ENCODE data around the gene TGM1. TPM values are rescaled to one million over a fixed set of nuclear protein-coding genes. Genes with fewer than 3 reads are reported as not detected.
"Not testable (repeated sequence)": the region's sequence is repeated elsewhere in the genome, so short reads cannot be mapped to it uniquely, and the experiment has no call there.

Gene TGM1
- total RNA-seq, 4 donors from 2014 or later, result 0.20 TPM; not detected in 3

- H3K4me1 ChIP-seq, result peaks cover 2% of the 10 kb centered on the region in 2 donors
- no peak overlapping the region for H3K4me3 ChIP-seq
- H3K27me3 ChIP-seq, result no peaks in the 10 kb centered on the region
- intact Hi-C loops (cut with DNase I; ENCODE audit: low total_unique reads) (no loop called here), in situ Hi-C loops (cut with MboI; ENCODE audit: low sequenced_read_pairs in 4 of 4) (no loop called here)
- DNase-seq (no peak), ATAC-seq (no peak)
- no peaks in the 10 kb centered on the region for H3K9me3 ChIP-seq
- H3K27ac ChIP-seq, result no peak overlapping the region
- H3K36me3 ChIP-seq, result peaks cover 5 to 57% of the 10 kb centered on the region in 2 donors
- TF ChIP-seq, protein P1, sequence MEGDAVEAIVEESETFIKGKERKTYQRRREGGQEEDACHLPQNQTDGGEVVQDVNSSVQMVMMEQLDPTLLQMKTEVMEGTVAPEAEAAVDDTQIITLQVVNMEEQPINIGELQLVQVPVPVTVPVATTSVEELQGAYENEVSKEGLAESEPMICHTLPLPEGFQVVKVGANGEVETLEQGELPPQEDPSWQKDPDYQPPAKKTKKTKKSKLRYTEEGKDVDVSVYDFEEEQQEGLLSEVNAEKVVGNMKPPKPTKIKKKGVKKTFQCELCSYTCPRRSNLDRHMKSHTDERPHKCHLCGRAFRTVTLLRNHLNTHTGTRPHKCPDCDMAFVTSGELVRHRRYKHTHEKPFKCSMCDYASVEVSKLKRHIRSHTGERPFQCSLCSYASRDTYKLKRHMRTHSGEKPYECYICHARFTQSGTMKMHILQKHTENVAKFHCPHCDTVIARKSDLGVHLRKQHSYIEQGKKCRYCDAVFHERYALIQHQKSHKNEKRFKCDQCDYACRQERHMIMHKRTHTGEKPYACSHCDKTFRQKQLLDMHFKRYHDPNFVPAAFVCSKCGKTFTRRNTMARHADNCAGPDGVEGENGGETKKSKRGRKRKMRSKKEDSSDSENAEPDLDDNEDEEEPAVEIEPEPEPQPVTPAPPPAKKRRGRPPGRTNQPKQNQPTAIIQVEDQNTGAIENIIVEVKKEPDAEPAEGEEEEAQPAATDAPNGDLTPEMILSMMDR (IDR thresholded peaks at IDR 0.05 in 4 of 5, conservative IDR thresholded peaks at IDR 0.05 in 1 of 5), result no peak
- TF ChIP-seq POLR2A (IDR thresholded peaks at IDR 0.05), result no peak
Measured at GRCh38 chr14:24207104-24207551, 55.8 kb downstream of the TGM1 start.

DNA sequence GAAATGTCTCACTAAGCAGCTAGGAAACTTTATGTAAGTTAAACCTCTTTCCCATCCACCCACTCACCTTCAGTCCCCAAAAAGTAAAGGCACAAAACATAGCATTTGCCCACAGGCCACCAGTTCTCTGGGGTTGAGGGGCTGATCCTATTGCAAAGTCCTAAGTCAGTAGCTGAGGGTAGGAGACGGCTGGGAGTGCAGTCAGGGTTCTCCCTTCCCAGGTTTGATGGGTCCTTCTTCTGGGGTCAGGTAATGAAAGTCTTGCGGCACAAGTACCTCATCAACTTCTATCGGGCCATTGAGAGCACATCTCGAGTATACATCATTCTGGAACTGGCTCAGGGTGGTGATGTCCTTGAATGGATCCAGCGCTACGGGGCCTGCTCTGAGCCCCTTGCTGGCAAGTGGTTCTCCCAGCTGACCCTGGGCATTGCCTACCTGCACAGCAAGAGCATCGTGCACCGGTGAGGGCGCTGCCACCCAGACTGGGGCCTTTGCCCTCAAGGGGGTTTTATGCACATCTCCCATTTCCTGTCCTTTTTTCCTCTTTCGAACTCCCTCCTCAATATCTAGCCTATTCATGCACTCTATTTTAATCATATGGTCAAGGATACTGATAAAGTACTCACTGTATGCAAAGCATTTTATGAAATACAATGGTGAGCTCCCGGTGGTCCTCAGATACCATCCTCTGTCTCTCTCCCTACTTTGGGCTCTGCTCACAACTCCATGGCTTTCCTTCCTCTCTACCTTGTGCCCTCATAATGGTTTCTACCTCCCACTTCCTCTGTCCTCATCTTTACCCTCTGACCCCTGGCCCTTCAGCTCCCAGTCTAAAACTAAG is 56.5 kb downstream of the TGM1 start:
- TF ChIP-seq, protein P1 (IDR thresholded peaks at IDR 0.05 in 4 of 5, conservative IDR thresholded peaks at IDR 0.05 in 1 of 5), result no peak
- TF ChIP-seq POLR2A (IDR thresholded peaks at IDR 0.05), result no peak
- Histone ChIP-seq H3K27me3 (no peaks in the 10 kb centered on the region), H3K4me3 (no peak overlapping the region), H3K36me3 (peaks cover 5 to 55% of the 10 kb centered on the region in 2 donors), H3K9me3 (no peaks in the 10 kb centered on the region), H3K27ac (no peak overlapping the region), H3K4me1 (no peaks in the 10 kb centered on the region)
- intact Hi-C loops (cut with DNase I; ENCODE audit: low total_unique reads), result no loop called here
- in situ Hi-C loops (cut with MboI; ENCODE audit: low sequenced_read_pairs in 4 of 4), result no loop called here
- no peak for ATAC-seq
- no peak for DNase-seq

DNA sequence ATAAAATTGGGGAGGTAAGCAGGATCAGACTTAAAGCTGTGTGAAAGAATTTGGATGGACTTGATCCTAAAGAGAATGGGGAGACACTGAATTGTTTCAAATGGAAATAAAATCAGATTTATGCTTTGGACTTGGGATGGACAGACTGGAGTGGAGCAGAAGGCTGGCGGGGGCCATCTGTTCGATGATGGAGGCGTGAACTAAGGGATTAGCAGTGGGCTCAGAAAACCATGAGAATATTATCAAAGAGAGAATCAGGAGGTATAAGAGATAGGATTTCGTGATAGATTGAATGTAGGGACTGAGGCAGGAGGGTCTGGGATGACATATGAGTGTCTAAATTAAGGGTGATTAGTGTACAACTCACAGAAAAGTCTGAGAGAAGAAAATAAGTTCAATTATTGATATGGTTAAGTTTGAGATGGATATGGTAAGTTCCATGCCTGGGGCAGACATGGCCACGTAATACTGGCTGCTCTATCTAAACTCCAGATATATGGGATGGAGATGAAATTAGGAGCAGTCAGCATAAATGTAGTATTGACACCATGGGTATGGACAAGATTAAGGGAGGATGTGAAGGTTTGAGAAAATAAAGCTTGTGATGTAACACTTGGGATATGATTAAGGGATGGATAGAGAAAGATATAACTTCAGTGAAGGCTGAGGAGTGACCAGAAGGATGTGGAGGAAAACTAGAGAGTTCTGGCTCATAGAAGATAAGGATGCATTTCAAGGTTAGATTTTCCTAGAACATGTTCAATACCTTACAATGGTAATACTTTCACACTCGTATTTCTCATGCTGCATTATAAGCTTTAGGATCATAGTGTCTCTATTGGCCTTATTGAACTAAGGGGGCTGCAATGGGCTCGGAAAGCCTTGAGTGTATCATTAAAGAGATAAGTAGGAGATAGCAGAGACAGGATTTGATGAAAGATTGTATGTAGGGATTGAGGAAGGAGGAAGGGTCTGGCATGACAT is 58.5 kb downstream of the TGM1 start:
- Histone ChIP-seq H3K27me3 (no peaks in the 10 kb centered on the region), H3K9me3 (no peaks in the 10 kb centered on the region), H3K4me3 (no peak overlapping the region), H3K27ac (no peak overlapping the region), H3K36me3 (peaks cover 5 to 35% of the 10 kb centered on the region in 2 donors), H3K4me1 (no peaks in the 10 kb centered on the region)
- DNase-seq (no peak), ATAC-seq (no peak)
- intact Hi-C loops (cut with DNase I; ENCODE audit: low total_unique reads) (no loop called here), in situ Hi-C loops (cut with MboI; ENCODE audit: low sequenced_read_pairs in 4 of 4) (no loop called here)
- TF ChIP-seq, protein P1 (IDR thresholded peaks at IDR 0.05 in 4 of 5, conservative IDR thresholded peaks at IDR 0.05 in 1 of 5), result no peak
- no peak for TF ChIP-seq POLR2A (IDR thresholded peaks at IDR 0.05)

DNA sequence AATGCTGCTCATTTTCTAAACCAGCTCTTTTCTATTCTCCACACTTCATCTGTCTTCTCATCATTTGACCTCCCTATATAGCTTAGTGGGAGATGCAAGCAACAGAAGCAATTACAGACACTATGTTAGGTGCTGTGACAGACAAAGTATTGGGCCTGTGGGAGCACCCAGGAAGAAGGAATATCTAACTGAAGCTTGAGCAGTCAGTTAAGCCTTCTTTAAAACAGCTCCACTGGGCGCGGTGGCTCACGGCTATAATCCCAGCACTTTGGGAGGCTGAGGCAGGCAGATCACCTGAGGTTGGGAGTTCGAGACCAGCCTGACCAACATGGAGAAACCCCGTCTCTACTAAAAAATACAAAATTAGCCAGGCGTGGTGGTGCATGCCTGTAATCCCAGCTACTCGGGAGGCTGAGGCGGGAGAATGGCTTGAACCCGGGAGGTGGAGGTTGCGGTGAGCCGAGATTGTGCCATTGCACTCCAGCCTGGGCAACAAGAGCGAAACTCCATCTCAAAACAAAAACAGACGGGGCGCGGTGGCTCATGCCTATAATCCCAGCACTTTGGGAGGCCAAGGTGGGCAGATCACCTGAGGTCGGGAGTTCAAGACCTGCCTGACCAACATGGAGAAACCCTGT is 59.6 kb downstream of the TGM1 start:
- peaks cover under 1 to 27% of the 10 kb centered on the region in 2 donors for H3K36me3 ChIP-seq
- ATAC-seq; DNase-seq; H3K27ac ChIP-seq; H3K4me3 ChIP-seq; H3K9me3 ChIP-seq; H3K4me1 ChIP-seq; H3K27me3 ChIP-seq; intact Hi-C loops (cut with DNase I; ENCODE audit: low total_unique reads); in situ Hi-C loops (cut with MboI; ENCODE audit: low sequenced_read_pairs in 4 of 4): not testable (repeated sequence)

DNA sequence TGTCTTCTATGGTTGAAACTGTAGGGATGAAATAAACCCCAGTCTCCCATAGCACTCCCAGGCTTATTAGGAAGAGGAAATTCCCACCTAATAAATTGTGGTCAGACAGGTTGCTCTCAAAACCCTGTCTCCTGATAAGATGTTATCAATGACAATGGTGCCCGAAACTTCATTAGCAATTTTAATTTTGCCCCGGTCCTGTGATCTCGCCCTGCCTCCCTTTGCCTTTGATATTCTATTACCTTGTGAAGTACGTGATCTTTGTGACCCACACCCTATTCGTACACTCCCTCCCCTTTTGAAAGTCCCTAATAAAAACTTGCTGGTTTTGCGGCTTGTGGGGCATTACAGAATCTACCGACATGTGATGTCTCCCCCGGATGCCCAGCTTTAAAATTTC is 60.4 kb downstream of the TGM1 start:
- intact Hi-C loops (cut with DNase I; ENCODE audit: low total_unique reads); H3K27ac ChIP-seq; H3K27me3 ChIP-seq; ATAC-seq; H3K4me1 ChIP-seq; H3K4me3 ChIP-seq; H3K9me3 ChIP-seq; DNase-seq; in situ Hi-C loops (cut with MboI; ENCODE audit: low sequenced_read_pairs in 4 of 4): not testable (repeated sequence)
- H3K36me3 ChIP-seq, result peaks cover 0 to 19% of the 10 kb centered on the region in 2 donors

Other genes starting within 250 kb of the TGM1 start
- gene CARMIL3, start 211.2 kb downstream of the TGM1 start, total RNA-seq, result under 1 TPM in 2 of 4 donors, not detected in 2; 0.04 to 0.31 TPM
- gene CPNE6, start 191.6 kb downstream of the TGM1 start, total RNA-seq, result not detected
- 1 to 10 TPM; 1.9 to 9.8 (median 3.6) TPM for gene PCK2, start 168.9 kb downstream of the TGM1 start, total RNA-seq
- 100 to 1,000 TPM in 1 of 4 donors, 10 to 100 TPM in 3; 52.4 to 113 (median 88.7) TPM for gene DCAF11, start 148.4 kb downstream of the TGM1 start, total RNA-seq
- 1 to 10 TPM in 3 of 4 donors, under 1 TPM in 1; 0.82 to 4.5 (median 2.4) TPM for gene NRL, start 148.2 kb downstream of the TGM1 start, total RNA-seq
- 10 to 100 TPM; 45.3 to 91.3 (median 65.4) TPM for gene FITM1, start 132.5 kb downstream of the TGM1 start, total RNA-seq
- 100 to 1,000 TPM in 2 of 4 donors, 10 to 100 TPM in 2; 63.3 to 158 (median 87.5) TPM for gene PSME1, start 127.0 kb downstream of the TGM1 start, total RNA-seq
- gene EMC9, start 121.6 kb downstream of the TGM1 start, total RNA-seq, result 10 to 100 TPM; 13.6 to 18.8 (median 16.3) TPM
- 10 to 100 TPM; 13.7 to 53.2 (median 21.5) TPM for gene PSME2, start 116.6 kb downstream of the TGM1 start, total RNA-seq
- gene RNF31, start 115.7 kb downstream of the TGM1 start, total RNA-seq, result 100 to 1,000 TPM in 1 of 4 donors, 10 to 100 TPM in 3; 63.3 to 140 (median 82.4) TPM
- 10 to 100 TPM in 3 of 4 donors, 1 to 10 TPM in 1; 6.5 to 36.7 (median 11.9) TPM for gene IRF9, start 101.9 kb downstream of the TGM1 start, total RNA-seq
- 1 to 10 TPM in 1 of 4 donors, under 1 TPM in 2, not detected in 1; 0.27 to 3.1 (median 0.82) TPM for gene REC8, start 91.1 kb downstream of the TGM1 start, total RNA-seq
- 10 to 100 TPM; 35.7 to 73.2 (median 55.4) TPM for gene IPO4, start 74.4 kb downstream of the TGM1 start, total RNA-seq
- gene TM9SF1, start 67.7 kb downstream of the TGM1 start, total RNA-seq, result 10 to 100 TPM; 31.4 to 46.4 (median 36.7) TPM
- not detected for gene TSSK4, start 57.5 kb downstream of the TGM1 start, total RNA-seq
- gene CHMP4A, start 49.7 kb downstream of the TGM1 start, total RNA-seq, result 10 to 100 TPM; 13.6 to 29.8 (median 20.7) TPM
- 10 to 100 TPM in 3 of 4 donors, 1 to 10 TPM in 1; 6.7 to 19.2 (median 13.9) TPM for gene MDP1, start 47.1 kb downstream of the TGM1 start, total RNA-seq
- 100 to 1,000 TPM; 141 to 178 (median 162) TPM for gene NEDD8, start 30.8 kb downstream of the TGM1 start, total RNA-seq
- 10 to 100 TPM; 15.4 to 44.8 (median 27.4) TPM for gene GMPR2, start 30.2 kb downstream of the TGM1 start, total RNA-seq
- 10 to 100 TPM; 41.4 to 77.1 (median 50.7) TPM for gene TINF2, start 20.6 kb downstream of the TGM1 start, total RNA-seq
- 10 to 100 TPM; 20.9 to 32.8 (median 28.0) TPM for gene RABGGTA, start 8.4 kb upstream of the TGM1 start, total RNA-seq
- gene DHRS1, start 36.6 kb upstream of the TGM1 start, total RNA-seq, result 10 to 100 TPM in 2 of 4 donors, 1 to 10 TPM in 2; 1.9 to 12.2 (median 8.2) TPM
- 10 to 100 TPM; 27.2 to 43.5 (median 32.2) TPM for gene NOP9, start 36.7 kb upstream of the TGM1 start, total RNA-seq
- gene CIDEB, start 44.8 kb upstream of the TGM1 start, total RNA-seq, result 1 to 10 TPM in 1 of 4 donors, under 1 TPM in 3; 0.39 to 1.5 (median 0.88) TPM
- gene LTB4R2, start 47.0 kb upstream of the TGM1 start, total RNA-seq, result 1 to 10 TPM in 2 of 4 donors, under 1 TPM in 2; 0.39 to 3.3 (median 2.0) TPM
- gene LTB4R, start 48.3 kb upstream of the TGM1 start, total RNA-seq, result 1 to 10 TPM in 2 of 4 donors, under 1 TPM in 2; 0.13 to 2.2 (median 0.75) TPM
- 10 to 100 TPM in 1 of 4 donors, 1 to 10 TPM in 3; 7.9 to 16.6 (median 8.7) TPM for gene ADCY4, start 71.9 kb upstream of the TGM1 start, total RNA-seq
- gene RIPK3, start 76.8 kb upstream of the TGM1 start, total RNA-seq, result 1 to 10 TPM in 2 of 4 donors, under 1 TPM in 2; 0.66 to 1.6 (median 0.97) TPM
- 10 to 100 TPM in 1 of 4 donors, 1 to 10 TPM in 3; 4.6 to 13.2 (median 7.5) TPM for gene NFATC4, start 105.0 kb upstream of the TGM1 start, total RNA-seq
- 1 to 10 TPM in 3 of 4 donors, under 1 TPM in 1; 0.87 to 3.7 (median 2.1) TPM for gene NYNRIN, start 135.8 kb upstream of the TGM1 start, total RNA-seq
- gene CBLN3, start 166.5 kb upstream of the TGM1 start, total RNA-seq, result under 1 TPM in 3 of 4 donors, not detected in 1; 0.16 to 0.36 (median 0.24) TPM
- gene KHNYN, start 166.8 kb upstream of the TGM1 start, total RNA-seq, result 10 to 100 TPM; 35.1 to 50.5 (median 44.7) TPM
- gene SDR39U1, start 179.6 kb upstream of the TGM1 start, total RNA-seq, result 10 to 100 TPM; 21.7 to 51.4 (median 38.3) TPM
- gene CMA1, start 245.1 kb upstream of the TGM1 start, total RNA-seq, result under 1 TPM in 1 of 4 donors, not detected in 3; 0.76 TPM